Hypothalamus (tissue), 51 donors: ENCODE measurements around the gene CHRNG.

Source experiments
- DNase-seq, 51 donors: peaks; one replicate each; lab custom pipeline; 2025; lab: John Stamatoyannopoulos, UW

CHRNG gene

GRCh38 chr2:232573771-232574435 lies 34.4 kb downstream of the CHRNG start:
- DNase-seq = peak in 6 of 51 donors; percentile 4 to 32 (median 22)

- no peak for DNase-seq
Measured at GRCh38 chr2:232574674-232575403, 35.3 kb downstream of the CHRNG start.

GRCh38 chr2:232575404-232575746 lies 35.9 kb downstream of the CHRNG start:
- DNase-seq = no peak

GRCh38 chr2:232576995-232577394 lies 37.5 kb downstream of the CHRNG start:
- no peak for DNase-seq

- no peak for DNase-seq
Measured at GRCh38 chr2:232577841-232578240, 38.3 kb downstream of the CHRNG start.

- no peak for DNase-seq
Measured at GRCh38 chr2:232578626-232579025, 39.1 kb downstream of the CHRNG start.

- no peak for DNase-seq
Measured at GRCh38 chr2:232580648-232580981, 41.1 kb downstream of the CHRNG start.

- DNase-seq = no peak
Measured at GRCh38 chr2:232581725-232582124, 42.2 kb downstream of the CHRNG start.

GRCh38 chr2:232584238-232584637 lies 44.7 kb downstream of the CHRNG start:
- no peak for DNase-seq

GRCh38 chr2:232586943-232587505 lies 47.5 kb downstream of the CHRNG start:
- no peak for DNase-seq

- DNase-seq = no peak
Measured at GRCh38 chr2:232587512-232587911, 48.0 kb downstream of the CHRNG start.

GRCh38 chr2:232588031-232588430 lies 48.5 kb downstream of the CHRNG start:
- no peak for DNase-seq

- DNase-seq = peak in 15 of 51 donors; percentile 6 to 51 (median 32)
Measured at GRCh38 chr2:232588680-232589585, 49.4 kb downstream of the CHRNG start.

- peak in 1 of 51 donors; percentile 21 for DNase-seq
Measured at GRCh38 chr2:232592772-232593395, 53.4 kb downstream of the CHRNG start.

- no peak for DNase-seq
Measured at GRCh38 chr2:232593982-232594381, 54.5 kb downstream of the CHRNG start.
